HepG2 (cell line): Measurements from ENCODE around the gene LNX2. TPM values are rescaled to one million over a fixed set of nuclear protein-coding genes. Genes with fewer than 3 reads are reported as not detected.

ENCODE experiments used
- CEBPG ChIP-seq: IDR thresholded peaks from 2 replicates; pipeline ENCODE4 v1.6.1; 2016
- ELF3 ChIP-seq: IDR thresholded peaks from 2 replicates; pipeline ENCODE4 v1.6.1; 2016; ENCODE audit warnings: missing genetic modification reagents, missing compliant biosample characterization
- GATA4 ChIP-seq: sonication (generic); IDR thresholded peaks from 2 replicates; pipeline ENCODE4 v1.6.1; 2016; ENCODE audit warnings: antibody characterized with exemption, low read depth, borderline replicate concordance
- GATAD1 ChIP-seq: IDR thresholded peaks from 2 replicates; pipeline ENCODE4 v1.6.1; 2016; ENCODE audit warnings: missing genetic modification reagents, missing compliant biosample characterization
- GTF3A ChIP-seq: sonication (generic); formaldehyde crosslinking; conservative IDR thresholded peaks from 2 replicates; pipeline ENCODE4 v1.4.0; 2020; ENCODE audit warnings: mild to moderate bottlenecking, missing genetic modification reagents
- MBD4 ChIP-seq: IDR thresholded peaks from 2 replicates; pipeline ENCODE4 v1.6.1; 2012; ENCODE audit warnings: low read length, inconsistent platforms, borderline replicate concordance
- MYNN ChIP-seq: sonication (generic); formaldehyde crosslinking; IDR thresholded peaks from 2 replicates; pipeline ENCODE4 v1.4.0; 2020; ENCODE audit warnings: mild to moderate bottlenecking, low read depth, missing genetic modification reagents
- NFATC3 ChIP-seq: sonication (generic); formaldehyde crosslinking; IDR thresholded peaks from 2 replicates; pipeline ENCODE4 v1.5.1; 2020; ENCODE audit warnings: mild to moderate bottlenecking, missing genetic modification reagents
- PAX8 ChIP-seq: sonication (generic); formaldehyde crosslinking; IDR thresholded peaks from 2 replicates; pipeline ENCODE4 v1.8.0; 2022; ENCODE audit warnings: mild to moderate bottlenecking, missing genetic modification reagents, borderline replicate concordance
- RARA ChIP-seq: IDR thresholded peaks from 2 replicates; pipeline ENCODE4 v1.6.1; 2016; ENCODE audit warnings: missing genetic modification reagents, missing compliant biosample characterization
- STAG1 ChIP-seq: sonication (generic); formaldehyde crosslinking; IDR thresholded peaks from 2 replicates; pipeline ENCODE4 v1.4.0; 2020; ENCODE audit warnings: missing genetic modification reagents
- SYNCRIP ChIP-seq: fragments of 200-400 bp; formaldehyde crosslinking; IDR thresholded peaks from 2 replicates; pipeline ENCODE4 v1.6.1; 2018; ENCODE audit warnings: mild to moderate bottlenecking, low read depth, low read length; ENCODE audit not compliant: insufficient read depth
- ZEB1 ChIP-seq: IDR thresholded peaks from 2 replicates; pipeline ENCODE4 v1.6.1; 2012; ENCODE audit warnings: mild to moderate bottlenecking, low read depth, inconsistent platforms; ENCODE audit not compliant: insufficient replicate concordance
- ZFP36 ChIP-seq: fragments of 150-350 bp; IDR thresholded peaks from 2 replicates; pipeline ENCODE4 v1.6.1; 2018; ENCODE audit warnings: borderline replicate concordance, low read length, low read depth; ENCODE audit not compliant: partially characterized antibody
- ZNF251 ChIP-seq: sonication (generic); formaldehyde crosslinking; IDR thresholded peaks from 2 replicates; pipeline ENCODE4 v1.9.0; 2021; ENCODE audit warnings: mild to moderate bottlenecking, missing genetic modification reagents
- ZNF446 ChIP-seq: sonication (generic); formaldehyde crosslinking; IDR thresholded peaks from 2 replicates; pipeline ENCODE4 v1.5.0; 2020; ENCODE audit warnings: mild to moderate bottlenecking, missing genetic modification reagents
- ZNF607 ChIP-seq: sonication (generic); formaldehyde crosslinking; IDR thresholded peaks from 2 replicates; pipeline ENCODE4 v1.5.1; 2020; ENCODE audit warnings: missing genetic modification reagents, mild to moderate bottlenecking, borderline replicate concordance
- ZSCAN29 ChIP-seq: sonication (generic); formaldehyde crosslinking; conservative IDR thresholded peaks from 2 replicates; pipeline ENCODE4 v1.4.0; 2020; ENCODE audit warnings: mild to moderate bottlenecking, missing genetic modification reagents
- polyA plus RNA-seq, 8 experiments: library from polyadenylated mRNA; depleted of rRNA in 3 of 8; stranded (reverse) in 7 of 8; unstranded in 1 of 8; fragments of >200 nt; fragmentation: Illumina TruSeq in 4 of 8; extraction: Trizol in 4 of 8; gene quantifications; 2 replicates each; pipeline versions ENCODE4 v1.2.1 to v1.2.3, GENCODE V29; 2011 to 2016; ENCODE audit warnings: low read depth in 4 of 8, missing spikeins in 1 of 8, mixed read lengths in 1 of 8; ENCODE audit not compliant: insufficient read depth in 1 of 8
- total RNA-seq, 5 experiments: library from RNA; depleted of rRNA; stranded (reverse); fragments of >200 nt; fragmentation: Illumina TruSeq; extraction: Trizol; gene quantifications; 2 replicates each; pipeline ENCODE4 v1.2.3, GENCODE V29; 2016; ENCODE audit warnings: low read depth in 1 of 5
- TF ChIP-seq, protein P1 (sequence below): IDR thresholded peaks from 2 replicates; pipeline ENCODE4 v1.6.1; 2012; ENCODE audit warnings: low read length, improper control_type of control experiment
- TF ChIP-seq, protein P2 (sequence below): sonication (generic); formaldehyde crosslinking; IDR thresholded peaks from 2 replicates; pipeline ENCODE4 v1.8.1; 2023; ENCODE audit warnings: mild to moderate bottlenecking, moderate library complexity, missing genetic modification reagents
- TF ChIP-seq, protein P3 (sequence below): sonication (generic); formaldehyde crosslinking; IDR thresholded peaks from 2 replicates; pipeline ENCODE4 v1.9.0; 2022; ENCODE audit warnings: missing genetic modification reagents, mild to moderate bottlenecking, borderline replicate concordance
- TF ChIP-seq, protein P4 (sequence below): sonication (generic); formaldehyde crosslinking; IDR thresholded peaks from 2 replicates; pipeline ENCODE4 v1.8.1; 2023; ENCODE audit warnings: mild to moderate bottlenecking, inconsistent platforms, moderate library complexity, missing genetic modification reagents, borderline replicate concordance
- TF ChIP-seq, protein P5 (sequence below): sonication (generic); formaldehyde crosslinking; IDR thresholded peaks from 2 replicates; pipeline ENCODE4 v1.4.0; 2020; ENCODE audit warnings: missing genetic modification reagents, borderline replicate concordance

The LNX2 gene
- total and polyA plus RNA-seq, 2 of the 13 experiments (the other 11 are each of a cell fraction or from before 2014, with no cell fraction given) = 9.2 to 9.7 TPM

DNA sequence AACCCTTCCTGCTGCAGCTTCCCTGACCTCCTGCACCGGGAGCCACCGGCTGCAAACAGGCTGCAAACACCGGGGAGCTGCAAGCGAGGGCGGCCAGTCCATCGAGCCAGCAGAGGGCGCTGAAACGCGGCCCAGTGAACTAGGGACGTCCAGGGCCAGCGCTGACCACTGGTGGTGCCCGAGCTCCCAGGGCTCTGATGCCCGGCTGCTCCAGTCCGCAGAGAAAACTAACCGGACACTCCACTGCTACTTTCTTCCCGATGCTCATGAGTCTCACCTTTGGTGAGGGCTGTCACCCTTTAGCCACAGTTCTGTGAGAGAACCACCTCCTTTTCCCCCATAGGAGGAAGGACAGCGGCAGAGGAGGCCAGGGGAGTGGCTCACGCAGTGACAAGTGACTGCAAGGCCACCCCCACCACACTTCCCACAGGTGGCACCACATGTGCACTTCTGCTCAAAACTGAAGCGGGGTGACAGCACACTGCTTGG, 87.1 kb downstream of the LNX2 start (continued):
- TF ChIP-seq, protein P1, sequence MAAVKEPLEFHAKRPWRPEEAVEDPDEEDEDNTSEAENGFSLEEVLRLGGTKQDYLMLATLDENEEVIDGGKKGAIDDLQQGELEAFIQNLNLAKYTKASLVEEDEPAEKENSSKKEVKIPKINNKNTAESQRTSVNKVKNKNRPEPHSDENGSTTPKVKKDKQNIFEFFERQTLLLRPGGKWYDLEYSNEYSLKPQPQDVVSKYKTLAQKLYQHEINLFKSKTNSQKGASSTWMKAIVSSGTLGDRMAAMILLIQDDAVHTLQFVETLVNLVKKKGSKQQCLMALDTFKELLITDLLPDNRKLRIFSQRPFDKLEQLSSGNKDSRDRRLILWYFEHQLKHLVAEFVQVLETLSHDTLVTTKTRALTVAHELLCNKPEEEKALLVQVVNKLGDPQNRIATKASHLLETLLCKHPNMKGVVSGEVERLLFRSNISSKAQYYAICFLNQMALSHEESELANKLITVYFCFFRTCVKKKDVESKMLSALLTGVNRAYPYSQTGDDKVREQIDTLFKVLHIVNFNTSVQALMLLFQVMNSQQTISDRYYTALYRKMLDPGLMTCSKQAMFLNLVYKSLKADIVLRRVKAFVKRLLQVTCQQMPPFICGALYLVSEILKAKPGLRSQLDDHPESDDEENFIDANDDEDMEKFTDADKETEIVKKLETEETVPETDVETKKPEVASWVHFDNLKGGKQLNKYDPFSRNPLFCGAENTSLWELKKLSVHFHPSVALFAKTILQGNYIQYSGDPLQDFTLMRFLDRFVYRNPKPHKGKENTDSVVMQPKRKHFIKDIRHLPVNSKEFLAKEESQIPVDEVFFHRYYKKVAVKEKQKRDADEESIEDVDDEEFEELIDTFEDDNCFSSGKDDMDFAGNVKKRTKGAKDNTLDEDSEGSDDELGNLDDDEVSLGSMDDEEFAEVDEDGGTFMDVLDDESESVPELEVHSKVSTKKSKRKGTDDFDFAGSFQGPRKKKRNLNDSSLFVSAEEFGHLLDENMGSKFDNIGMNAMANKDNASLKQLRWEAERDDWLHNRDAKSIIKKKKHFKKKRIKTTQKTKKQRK = no peak
- TF ChIP-seq ZSCAN29 (CRISPR knock-in tag) (no peak), SYNCRIP (no peak), ZNF446 (CRISPR knock-in tag) (no peak), GTF3A (CRISPR knock-in tag) (no peak), PAX8 (CRISPR knock-in tag) (no peak), RARA (CRISPR knock-in tag) (no peak), ZFP36 (no peak), GATA4 (no peak), ELF3 (CRISPR knock-in tag) (0 out of 2 replicates have a peak, but pooled peaks have one; percentile 48), ZEB1 (no peak), CEBPG (CRISPR knock-in tag) (no peak), MBD4 (no peak), ZNF251 (no peak), ZNF607 (CRISPR knock-in tag) (no peak), GATAD1 (CRISPR knock-in tag) (0 out of 2 replicates have a peak, but pooled peaks have one; percentile 41), STAG1 (peak; percentile 96), NFATC3 (CRISPR knock-in tag) (no peak), MYNN (CRISPR knock-in tag) (no peak)
- TF ChIP-seq, protein P2, sequence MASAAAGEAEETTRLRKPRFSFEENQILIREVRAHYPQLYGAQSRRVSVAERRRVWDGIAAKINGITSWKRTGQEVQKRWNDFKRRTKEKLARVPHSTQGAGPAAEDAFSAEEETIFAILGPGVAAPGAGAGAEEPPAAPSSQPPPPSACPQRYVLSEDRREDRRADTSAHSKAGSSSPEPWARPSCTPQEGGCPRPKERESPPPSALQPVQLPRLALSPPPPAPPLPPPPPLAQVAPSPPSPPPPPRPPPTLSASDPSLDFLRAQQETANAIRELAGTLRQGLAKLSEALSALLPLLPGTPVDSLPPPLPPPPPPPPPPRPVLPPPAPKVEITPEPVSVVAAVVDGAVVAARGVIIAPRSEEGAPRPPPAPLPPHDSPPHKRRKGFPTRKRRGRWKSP (CRISPR knock-in tag) = no peak
- TF ChIP-seq, protein P3, sequence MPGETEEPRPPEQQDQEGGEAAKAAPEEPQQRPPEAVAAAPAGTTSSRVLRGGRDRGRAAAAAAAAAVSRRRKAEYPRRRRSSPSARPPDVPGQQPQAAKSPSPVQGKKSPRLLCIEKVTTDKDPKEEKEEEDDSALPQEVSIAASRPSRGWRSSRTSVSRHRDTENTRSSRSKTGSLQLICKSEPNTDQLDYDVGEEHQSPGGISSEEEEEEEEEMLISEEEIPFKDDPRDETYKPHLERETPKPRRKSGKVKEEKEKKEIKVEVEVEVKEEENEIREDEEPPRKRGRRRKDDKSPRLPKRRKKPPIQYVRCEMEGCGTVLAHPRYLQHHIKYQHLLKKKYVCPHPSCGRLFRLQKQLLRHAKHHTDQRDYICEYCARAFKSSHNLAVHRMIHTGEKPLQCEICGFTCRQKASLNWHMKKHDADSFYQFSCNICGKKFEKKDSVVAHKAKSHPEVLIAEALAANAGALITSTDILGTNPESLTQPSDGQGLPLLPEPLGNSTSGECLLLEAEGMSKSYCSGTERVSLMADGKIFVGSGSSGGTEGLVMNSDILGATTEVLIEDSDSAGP (CRISPR knock-in tag) = peak; percentile 63; the same call in 1 of the 2 replicates
- TF ChIP-seq, protein P4, sequence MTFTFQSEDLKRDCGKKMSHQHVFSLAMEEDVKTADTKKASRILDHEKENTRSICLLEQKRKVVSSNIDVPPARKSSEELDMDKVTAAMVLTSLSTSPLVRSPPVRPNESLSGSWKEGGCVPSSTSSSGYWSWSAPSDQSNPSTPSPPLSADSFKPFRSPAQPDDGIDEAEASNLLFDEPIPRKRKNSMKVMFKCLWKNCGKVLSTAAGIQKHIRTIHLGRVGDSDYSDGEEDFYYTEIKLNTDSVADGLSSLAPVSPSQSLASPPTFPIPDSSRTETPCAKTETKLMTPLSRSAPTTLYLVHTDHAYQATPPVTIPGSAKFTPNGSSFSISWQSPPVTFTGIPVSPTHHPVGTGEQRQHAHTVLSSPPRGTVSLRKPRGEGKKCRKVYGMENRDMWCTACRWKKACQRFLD (CRISPR knock-in tag) = no peak
- TF ChIP-seq, protein P5, sequence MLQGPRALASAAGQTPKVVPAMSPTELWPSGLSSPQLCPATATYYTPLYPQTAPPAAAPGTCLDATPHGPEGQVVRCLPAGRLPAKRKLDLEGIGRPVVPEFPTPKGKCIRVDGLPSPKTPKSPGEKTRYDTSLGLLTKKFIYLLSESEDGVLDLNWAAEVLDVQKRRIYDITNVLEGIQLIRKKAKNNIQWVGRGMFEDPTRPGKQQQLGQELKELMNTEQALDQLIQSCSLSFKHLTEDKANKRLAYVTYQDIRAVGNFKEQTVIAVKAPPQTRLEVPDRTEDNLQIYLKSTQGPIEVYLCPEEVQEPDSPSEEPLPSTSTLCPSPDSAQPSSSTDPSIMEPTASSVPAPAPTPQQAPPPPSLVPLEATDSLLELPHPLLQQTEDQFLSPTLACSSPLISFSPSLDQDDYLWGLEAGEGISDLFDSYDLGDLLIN = no peak
